Measurements from ENCODE around the gene IL17REL. TPM values are rescaled to one million over a fixed set of nuclear protein-coding genes. Genes with fewer than 3 reads are reported as not detected.

Gene IL17REL
- total RNA-seq, 2 donors from 2014 or later = not detected

- peaks cover 0 to 8% (median 0%) of the 10 kb centered on the region in 3 donors for H3K9me3 ChIP-seq
- no peak overlapping the region for H3K27ac ChIP-seq
- TF ChIP-seq POLR2A (IDR thresholded peaks at IDR 0.05) (no peak), CTCF (IDR thresholded peaks at IDR 0.05) (no peak)
- DNase-seq = no peak
- H3K4me3 ChIP-seq = no peak overlapping the region
- intact Hi-C loops (cut with DNase I) = no loop called here
- H3K4me1 ChIP-seq = peaks cover 10% of the 10 kb centered on the region
- 65 to 71% methylated on average over 22 to 43 of the region's 43 CpGs for WGBS, 2 donors
- ATAC-seq = no peak
- no peaks in the 10 kb centered on the region for H3K27me3 ChIP-seq
- H3K36me3 ChIP-seq (replicated peaks in 1 of 2; ENCODE audit: insufficient read depth in 1 of 2, low read depth in 2 of 2) = no peaks in the 10 kb centered on the region
These were observed 21.8 kb upstream of the IL17REL start for GRCh38 chr22:50034126-50035081.

- WGBS, 2 donors = 78% methylated on average over 9 to 23 of the region's 23 CpGs
- DNase-seq (no peak), ATAC-seq (no peak)
- no peaks in the 10 kb centered on the region for H3K27me3 ChIP-seq
- H3K4me1 ChIP-seq = peaks cover 10% of the 10 kb centered on the region
- no peak overlapping the region for H3K4me3 ChIP-seq
- no peak for TF ChIP-seq POLR2A (IDR thresholded peaks at IDR 0.05)
- TF ChIP-seq CTCF (IDR thresholded peaks at IDR 0.05) = no peak
- H3K9me3 ChIP-seq = no peaks in the 10 kb centered on the region
- H3K27ac ChIP-seq = no peak overlapping the region
- intact Hi-C loops (cut with DNase I) = no loop called here
- H3K36me3 ChIP-seq (replicated peaks in 1 of 2; ENCODE audit: insufficient read depth in 1 of 2, low read depth in 2 of 2) = no peaks in the 10 kb centered on the region
These were observed 20.5 kb upstream of the IL17REL start for GRCh38 chr22:50032941-50033601.

- no peaks in the 10 kb centered on the region for H3K9me3 ChIP-seq
- ATAC-seq (no peak), DNase-seq (no peak)
- H3K36me3 ChIP-seq (replicated peaks in 1 of 2; ENCODE audit: insufficient read depth in 1 of 2, low read depth in 2 of 2) = no peaks in the 10 kb centered on the region
- no peak overlapping the region for H3K27ac ChIP-seq
- WGBS, 2 donors = 64 to 76% methylated on average over 5 to 24 of the region's 24 CpGs
- H3K27me3 ChIP-seq = no peaks in the 10 kb centered on the region
- peaks cover 10% of the 10 kb centered on the region for H3K4me1 ChIP-seq
- TF ChIP-seq POLR2A (IDR thresholded peaks at IDR 0.05) = no peak
- TF ChIP-seq CTCF (IDR thresholded peaks at IDR 0.05) = no peak
- H3K4me3 ChIP-seq = no peak overlapping the region
- intact Hi-C loops (cut with DNase I) = no loop called here
These were observed 19.7 kb upstream of the IL17REL start for GRCh38 chr22:50032109-50032871.

GRCh38 chr22:50031189-50032091 is 18.9 kb upstream of the IL17REL start:
- intact Hi-C loops (cut with DNase I) = loop anchor here (2.0 kb wide), 1 partner anchor 105 kb away; no protein-coding TSS in a partner anchor
- no peaks in the 10 kb centered on the region for H3K36me3 ChIP-seq (replicated peaks in 1 of 2; ENCODE audit: insufficient read depth in 1 of 2, low read depth in 2 of 2)
- DNase-seq (no peak), ATAC-seq (no peak)
- peaks cover 10% of the 10 kb centered on the region for H3K4me1 ChIP-seq
- no peaks in the 10 kb centered on the region for H3K9me3 ChIP-seq
- no peak for TF ChIP-seq POLR2A (IDR thresholded peaks at IDR 0.05)
- no peak for TF ChIP-seq CTCF (IDR thresholded peaks at IDR 0.05)
- H3K27me3 ChIP-seq = no peaks in the 10 kb centered on the region
- 80 to 85% methylated on average over 9 to 26 of the region's 49 CpGs for WGBS, 2 donors
- no peak overlapping the region for H3K27ac ChIP-seq
- H3K4me3 ChIP-seq = no peak overlapping the region

Measured in body of pancreas (tissue), 4 donors.